Adrenal gland (tissue), 5 donors: ENCODE data around the gene DSG2.

ENCODE experiments used
- CTCF ChIP-seq, 6 experiments: fragments of 450-650 bp in 4 of 6; fragments of 200-600 bp in 2 of 6; sonication (generic) in 1 of 6; IDR thresholded peaks; 1 replicate in 5 of 6; 2 replicates in 1 of 6; pipeline versions ENCODE4 v1.5.1 to v1.8.0; 2016 to 2021; ENCODE audit warnings: antibody characterized with exemption in 6 of 6, mild to moderate bottlenecking in 2 of 6, moderate library complexity in 1 of 6
- POLR2A ChIP-seq, 2 donors: fragments of 450-650 bp; IDR thresholded peaks; one replicate each; pipeline ENCODE4 v1.6.1; 2017; ENCODE audit warnings: antibody characterized with exemption in 2 of 2, mild to moderate bottlenecking in 2 of 2, moderate library complexity in 1 of 2
- donor health status: DM: no; HTN: no; CAD: no.

GRCh38 chr18:31558567-31558966, 60.6 kb downstream of the DSG2 start:
- TF ChIP-seq POLR2A (IDR thresholded peaks at IDR 0.05) (no peak), CTCF (IDR thresholded peaks at IDR 0.05) (no peak)
